IMR-90 (cell line): ENCODE data around the gene COTL1. TPM values are rescaled to one million over a fixed set of nuclear protein-coding genes. Genes with fewer than 3 reads are reported as not detected.

Source experiments
- ATAC-seq: fragments of 200-7000 bp; cut with Tn5 transposase; 2 replicates; pipeline ENCODE4 v1.9.1; 2020; ENCODE audit warnings: low read depth, mild to moderate bottlenecking, moderate library complexity
- BruUV-seq: library from RNA; stranded (reverse); fragments of 400-500 nt; replicated peaks from 2 replicates; lab custom pipeline; 2021; lab: Mats Ljungman, UMichigan
- CTCF ChIA-PET: fragments of 300-600 bp; formaldehyde crosslinking; extraction: SDS; loops from one replicate; lab custom pipeline; 2021; ENCODE audit warnings: antibody characterized with exemption; lab: Yijun Ruan, JAX
- POLR2A ChIA-PET: fragments of 300-600 bp; sonication (Branson Sonifier 250); formaldehyde crosslinking; loops from one replicate; lab custom pipeline; 2022; ENCODE audit warnings: antibody characterized with exemption; ENCODE audit not compliant: unreplicated experiment; lab: Charles Lee
- DNase-seq: peaks from one replicate; pipeline ENCODE4 v3.0.0; 2013
- H2AFZ ChIP-seq: replicated peaks from 2 replicates; pipeline ENCODE3; 2013; ENCODE audit warnings: low read length, mild to moderate bottlenecking; ENCODE audit not compliant: poor library complexity
- H2AK5ac ChIP-seq: 2 replicates; pipeline ENCODE4 v1.6.1; 2013; ENCODE audit warnings: low read depth, low read length, inconsistent platforms
- H2AK9ac ChIP-seq: replicated peaks from 2 replicates; pipeline ENCODE3; 2013; ENCODE audit warnings: mild to moderate bottlenecking, low read depth, low read length, moderate library complexity; ENCODE audit not compliant: poor library complexity
- H2BK120ac ChIP-seq: 2 replicates; pipeline ENCODE4 v1.6.1; 2013; ENCODE audit warnings: low read depth, low read length, inconsistent platforms
- H2BK15ac ChIP-seq: 3 replicates; pipeline ENCODE4 v1.6.1; 2013; ENCODE audit warnings: low read depth, low read length, inconsistent platforms
- H2BK20ac ChIP-seq: 2 replicates; pipeline ENCODE4 v1.6.1; 2013; ENCODE audit warnings: low read depth, mild to moderate bottlenecking, inconsistent platforms, low read length, moderate library complexity
- H2BK5ac ChIP-seq: 2 replicates; pipeline ENCODE4 v1.6.1; 2013; ENCODE audit warnings: mild to moderate bottlenecking, low read depth, low read length, inconsistent platforms; ENCODE audit not compliant: poor library complexity, severe bottlenecking
- H3K14ac ChIP-seq: replicated peaks from 2 replicates; pipeline ENCODE4 v1.6.1; 2013; ENCODE audit warnings: low read depth, low read length, inconsistent platforms
- H3K18ac ChIP-seq: 2 replicates; pipeline ENCODE4 v1.6.1; 2013; ENCODE audit warnings: low read depth, low read length, control low read depth
- H3K23ac ChIP-seq: 2 replicates; pipeline ENCODE4 v1.6.1; 2013; ENCODE audit warnings: low read depth, low read length, inconsistent platforms
- H3K27ac ChIP-seq: 2 replicates; pipeline ENCODE4 v1.5.1; 2013; ENCODE audit warnings: mild to moderate bottlenecking, control low read depth, low read length; ENCODE audit not compliant: insufficient read depth
- H3K27me3 ChIP-seq: 2 replicates; pipeline ENCODE4 v1.6.1; 2013; ENCODE audit warnings: low read length; ENCODE audit not compliant: control insufficient read depth, insufficient read depth
- H3K36me3 ChIP-seq: 2 replicates; pipeline ENCODE4 v1.6.1; 2013; ENCODE audit warnings: low read length, mixed read lengths; ENCODE audit not compliant: control insufficient read depth, insufficient read depth
- H3K4ac ChIP-seq: 2 replicates; pipeline ENCODE4 v1.6.1; 2013; ENCODE audit warnings: low read depth, low read length, inconsistent platforms
- H3K4me1 ChIP-seq: 2 replicates; pipeline ENCODE4 v1.6.1; 2013; ENCODE audit warnings: low read length, mixed read lengths; ENCODE audit not compliant: control insufficient read depth, insufficient read depth
- H3K4me2 ChIP-seq: 2 replicates; pipeline ENCODE4 v1.6.1; 2013; ENCODE audit warnings: low read depth, mild to moderate bottlenecking, control low read depth, low read length, moderate library complexity
- H3K4me3 ChIP-seq: 2 replicates; pipeline ENCODE4 v1.5.1; 2013; ENCODE audit warnings: low read depth, mild to moderate bottlenecking, control low read depth, low read length, moderate library complexity; ENCODE audit not compliant: insufficient read depth
- H3K56ac ChIP-seq: 2 replicates; pipeline ENCODE4 v1.6.1; 2013; ENCODE audit warnings: low read length, inconsistent platforms; ENCODE audit not compliant: insufficient read depth; ENCODE audit errors: extremely low read depth
- H3K79me1 ChIP-seq, 2 experiments: 2 replicates each; pipeline ENCODE4 v1.6.1; 2013; ENCODE audit warnings: low read length in 2 of 2, inconsistent platforms in 1 of 2, low read depth in 1 of 2
- H3K9ac ChIP-seq: 2 replicates; pipeline ENCODE4 v1.6.1; 2013; ENCODE audit warnings: low read depth, low read length, control low read depth
- H3K9me1 ChIP-seq: 2 replicates; pipeline ENCODE4 v1.6.1; 2013; ENCODE audit warnings: low read length, inconsistent platforms; ENCODE audit not compliant: insufficient read depth
- H3K9me3 ChIP-seq: 2 replicates; pipeline ENCODE4 v1.6.1; 2013; ENCODE audit warnings: low read length; ENCODE audit not compliant: control insufficient read depth, insufficient read depth
- H4K20me1 ChIP-seq: 2 replicates; pipeline ENCODE4 v1.6.1; 2013; ENCODE audit warnings: low read length, inconsistent platforms; ENCODE audit not compliant: insufficient read depth
- H4K5ac ChIP-seq: 2 replicates; pipeline ENCODE4 v1.6.1; 2013; ENCODE audit warnings: mild to moderate bottlenecking, low read depth, low read length, control low read depth
- H4K8ac ChIP-seq, 2 experiments: 2 replicates each; pipeline ENCODE4 v1.6.1; 2013; ENCODE audit warnings: low read depth in 2 of 2, low read length in 2 of 2, control low read depth in 1 of 2, inconsistent platforms in 1 of 2
- H4K91ac ChIP-seq: 2 replicates; pipeline ENCODE4 v1.6.1; 2013; ENCODE audit warnings: low read depth, low read length, inconsistent platforms; ENCODE audit not compliant: insufficient read depth
- BHLHE40 ChIP-seq: fragments of 150-350 bp; IDR thresholded peaks from 2 replicates; pipeline ENCODE4 v1.6.1; 2016; ENCODE audit warnings: mild to moderate bottlenecking, low read depth, low read length
- FOS ChIP-seq: fragments of 150-350 bp; IDR thresholded peaks from 2 replicates; pipeline ENCODE4 v1.6.1; 2016; ENCODE audit warnings: low read depth, low read length
- MAZ ChIP-seq: IDR thresholded peaks from 2 replicates; pipeline ENCODE4 v1.6.1; 2012; ENCODE audit warnings: low read depth, mild to moderate bottlenecking, low read length, improper control_type of control experiment, moderate library complexity, borderline replicate concordance
- NFE2L2 ChIP-seq: fragments of 150-350 bp; IDR thresholded peaks from 2 replicates; pipeline ENCODE4 v1.6.1; 2016; ENCODE audit warnings: low read depth, mild to moderate bottlenecking, low read length
- RFX5 ChIP-seq: IDR thresholded peaks from 2 replicates; pipeline ENCODE4 v1.8.0; 2012; ENCODE audit warnings: low read depth, mild to moderate bottlenecking, low read length, moderate library complexity
- SMC3 ChIP-seq: fragments of 150-350 bp; IDR thresholded peaks from 2 replicates; pipeline ENCODE4 v1.6.1; 2016; ENCODE audit warnings: low read depth, mild to moderate bottlenecking, antibody characterized with exemption, low read length, moderate library complexity
- WGBS, 2 experiments: methylation state at CpG; one replicate each; pipeline versions ENCODE4 v1.1.5 to v1.1.7; 2013; ENCODE audit warnings: missing lambda C conversion rate in 2 of 2; ENCODE audit not compliant: insufficient read length in 1 of 2; ENCODE audit errors: extremely low coverage in 2 of 2; 5-methylcytosine and 5-hydroxymethylcytosine counted together
- dilution Hi-C: fragments of 300-500 bp; cut with HindIII; formaldehyde crosslinking; loops from one replicate; pipeline ENCODE4 v1.14.3; 2018; ENCODE audit warnings: low sequenced_read_pairs; ENCODE audit not compliant: unreplicated experiment
- in situ Hi-C: fragments of 300-500 bp; cut with MboI; formaldehyde crosslinking; loops from 3 replicates; pipeline ENCODE4 v1.14.3; 2019; ENCODE audit warnings: low sequenced_read_pairs, inconsistent platforms, mixed read lengths
- intact Hi-C: fragments of 100-400 bp; cut with micrococcal nuclease; formaldehyde crosslinking; loops from 2 replicates; pipeline ENCODE4 v1.10.0; 2022
- polyA plus RNA-seq, 3 experiments: library from polyadenylated mRNA; depleted of rRNA; stranded (reverse); fragments of >200 nt; gene quantifications; 2 replicates each; pipeline ENCODE4 v1.2.3, GENCODE V29; 2012; ENCODE audit warnings: low replicate concordance in 1 of 3
- total RNA-seq: library from RNA; depleted of rRNA; stranded (reverse); fragments of >200 nt; gene quantifications from 2 replicates; pipeline ENCODE4 v1.2.3, GENCODE V29; 2012

COTL1 gene
- total and polyA plus RNA-seq, 2 of the 4 experiments (the other 2 are of a cell fraction): 144 to 258 TPM

DNA sequence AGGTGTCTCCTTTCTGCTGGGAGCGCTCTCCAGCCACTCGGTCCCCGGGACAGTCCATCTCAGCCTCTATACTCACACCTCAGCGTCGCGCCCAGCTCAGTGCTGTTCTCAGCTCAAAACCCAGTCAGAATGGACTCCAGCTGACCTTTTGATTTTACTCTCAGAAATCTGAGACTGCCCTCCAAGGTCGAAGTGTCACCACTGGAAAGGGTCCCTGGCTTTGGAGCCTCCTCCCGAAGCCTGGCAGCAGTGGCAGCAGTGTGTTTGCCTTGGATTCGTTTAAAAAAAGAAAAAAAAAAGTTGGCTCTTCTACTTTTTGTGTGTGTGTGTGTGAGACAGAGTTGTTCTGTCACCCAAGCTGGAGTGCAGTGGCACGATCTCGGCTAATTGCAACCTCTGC lies 40.8 kb upstream of the COTL1 start:
- in situ Hi-C loops: no loop called here
- H3K9ac ChIP-seq: no peak overlapping the region

More for the DNA sequence above, 40.8 kb upstream of the COTL1 start:
- WGBS, 2 experiments: 86% methylated on average over 8 of the region's 11 CpGs; no CpG with 5 or more reads in 1 of the 2 experiments
- no peak overlapping the region for H2AFZ ChIP-seq
- H3K36me3 ChIP-seq: peaks cover 64% of the 10 kb centered on the region
- H2BK15ac ChIP-seq: no peak overlapping the region
- H2AK9ac ChIP-seq: no peak overlapping the region
- no peak overlapping the region for H3K18ac ChIP-seq
- H3K9me3 ChIP-seq: no peaks in the 10 kb centered on the region
- H2BK120ac ChIP-seq: no peak overlapping the region
- H4K20me1 ChIP-seq: peaks cover 36% of the 10 kb centered on the region
- intact Hi-C loops (no loop called here), dilution Hi-C loops (no loop called here)
- H3K14ac ChIP-seq: no peak overlapping the region
- no peak overlapping the region for H4K5ac ChIP-seq
- no peak overlapping the region for H3K56ac ChIP-seq
- CTCF ChIA-PET: no interaction called here
- H4K91ac ChIP-seq: no peak overlapping the region
- H3K4ac ChIP-seq: no peak overlapping the region
- H3K27ac ChIP-seq: no peak overlapping the region
- ATAC-seq (no peak), DNase-seq (no peak)
- peaks cover 37 to 82% of the 10 kb centered on the region in 2 experiments for H3K79me1 ChIP-seq
- BruUV-seq: no TSS peak
- H3K27me3 ChIP-seq: no peaks in the 10 kb centered on the region
- H4K8ac ChIP-seq: no peak overlapping the region
- POLR2A ChIA-PET: no interaction called here
- H2BK20ac ChIP-seq: no peak overlapping the region
- no peak overlapping the region for H2AK5ac ChIP-seq
- no peak overlapping the region for H3K4me3 ChIP-seq
- no peak overlapping the region for H2BK5ac ChIP-seq
- H3K4me2 ChIP-seq: no peak overlapping the region
- TF ChIP-seq NFE2L2: no peak
- TF ChIP-seq MAZ: no peak
- TF ChIP-seq SMC3: no peak
- TF ChIP-seq BHLHE40: no peak
- TF ChIP-seq RFX5: no peak
- no peak for TF ChIP-seq FOS
- no peak overlapping the region for H3K23ac ChIP-seq
- H3K9me1 ChIP-seq: peaks cover 19% of the 10 kb centered on the region
- peaks cover 4% of the 10 kb centered on the region for H3K4me1 ChIP-seq
